ENCODE data around the gene CIZ1.

CIZ1 gene

GRCh38 chr9:128218518-128219389, 27.4 kb upstream of the CIZ1 start:
- peaks cover 10% of the 10 kb centered on the region for H3K4me1 Mint-ChIP-seq (ENCODE audit: low read depth)
- peaks cover 3% of the 10 kb centered on the region for H3K27me3 Mint-ChIP-seq (ENCODE audit: low read depth)
- H3K27ac Mint-ChIP-seq: peak overlapping the region; percentile 28
- no peaks in the 10 kb centered on the region for H3K36me3 Mint-ChIP-seq (ENCODE audit: low read depth)
- peak overlapping the region; percentile 84 for H3K4me3 Mint-ChIP-seq
- no peaks in the 10 kb centered on the region for H3K9me3 Mint-ChIP-seq
- DNase-seq (ENCODE audit: low spot score): peak; percentile 95

- Mint-ChIP-seq H3K27me3 (ENCODE audit: low read depth) (peaks cover 3% of the 10 kb centered on the region), H3K4me1 (ENCODE audit: low read depth) (peaks cover 10% of the 10 kb centered on the region), H3K4me3 (peak overlapping the region; percentile 84), H3K36me3 (ENCODE audit: low read depth) (no peaks in the 10 kb centered on the region), H3K27ac (peak overlapping the region; percentile 28), H3K9me3 (no peaks in the 10 kb centered on the region)
- no peak for DNase-seq (ENCODE audit: low spot score)
Measured at GRCh38 chr9:128218172-128218517, 26.8 kb upstream of the CIZ1 start.

- no peak overlapping the region for H3K4me3 Mint-ChIP-seq
- no peak overlapping the region for H3K27ac Mint-ChIP-seq
- H3K36me3 Mint-ChIP-seq (ENCODE audit: low read depth): no peaks in the 10 kb centered on the region
- DNase-seq (ENCODE audit: low spot score): no peak
- peaks cover 10% of the 10 kb centered on the region for H3K4me1 Mint-ChIP-seq (ENCODE audit: low read depth)
- peaks cover 10% of the 10 kb centered on the region for H3K27me3 Mint-ChIP-seq (ENCODE audit: low read depth)
- H3K9me3 Mint-ChIP-seq: no peaks in the 10 kb centered on the region
Measured at GRCh38 chr9:128216781-128217553, 25.6 kb upstream of the CIZ1 start.

- peaks cover 10% of the 10 kb centered on the region for H3K4me1 Mint-ChIP-seq (ENCODE audit: low read depth)
- no peak overlapping the region for H3K4me3 Mint-ChIP-seq
- no peak for DNase-seq (ENCODE audit: low spot score)
- H3K27me3 Mint-ChIP-seq (ENCODE audit: low read depth): peaks cover 20% of the 10 kb centered on the region
- no peaks in the 10 kb centered on the region for H3K36me3 Mint-ChIP-seq (ENCODE audit: low read depth)
- H3K27ac Mint-ChIP-seq: no peak overlapping the region
- no peaks in the 10 kb centered on the region for H3K9me3 Mint-ChIP-seq
Measured at GRCh38 chr9:128215491-128216409, 24.4 kb upstream of the CIZ1 start.

- Mint-ChIP-seq H3K4me1 (ENCODE audit: low read depth) (peaks cover 10% of the 10 kb centered on the region), H3K4me3 (no peak overlapping the region), H3K9me3 (no peaks in the 10 kb centered on the region), H3K36me3 (ENCODE audit: low read depth) (no peaks in the 10 kb centered on the region), H3K27ac (no peak overlapping the region), H3K27me3 (ENCODE audit: low read depth) (peaks cover 20% of the 10 kb centered on the region)
- DNase-seq (ENCODE audit: low spot score): no peak
Measured at GRCh38 chr9:128214571-128215490, 23.5 kb upstream of the CIZ1 start.

- H3K27ac Mint-ChIP-seq: no peak overlapping the region
- H3K27me3 Mint-ChIP-seq (ENCODE audit: low read depth): peaks cover 20% of the 10 kb centered on the region
- H3K4me3 Mint-ChIP-seq: no peak overlapping the region
- H3K4me1 Mint-ChIP-seq (ENCODE audit: low read depth): peaks cover 9% of the 10 kb centered on the region
- no peaks in the 10 kb centered on the region for H3K9me3 Mint-ChIP-seq
- no peak for DNase-seq (ENCODE audit: low spot score)
- H3K36me3 Mint-ChIP-seq (ENCODE audit: low read depth): no peaks in the 10 kb centered on the region
Measured at GRCh38 chr9:128213746-128214497, 22.6 kb upstream of the CIZ1 start.

- H3K36me3 Mint-ChIP-seq (ENCODE audit: low read depth): no peaks in the 10 kb centered on the region
- H3K4me3 Mint-ChIP-seq: no peak overlapping the region
- H3K27ac Mint-ChIP-seq: no peak overlapping the region
- no peaks in the 10 kb centered on the region for H3K4me1 Mint-ChIP-seq (ENCODE audit: low read depth)
- H3K27me3 Mint-ChIP-seq (ENCODE audit: low read depth): peaks cover 25% of the 10 kb centered on the region
- H3K9me3 Mint-ChIP-seq: no peaks in the 10 kb centered on the region
- no peak for DNase-seq (ENCODE audit: low spot score)
Measured at GRCh38 chr9:128211981-128212281, 20.6 kb upstream of the CIZ1 start.

- no peak for DNase-seq (ENCODE audit: low spot score)
- H3K4me1 Mint-ChIP-seq (ENCODE audit: low read depth): no peaks in the 10 kb centered on the region
- no peaks in the 10 kb centered on the region for H3K9me3 Mint-ChIP-seq
- no peaks in the 10 kb centered on the region for H3K36me3 Mint-ChIP-seq (ENCODE audit: low read depth)
- no peak overlapping the region for H3K4me3 Mint-ChIP-seq
- no peak overlapping the region for H3K27ac Mint-ChIP-seq
- H3K27me3 Mint-ChIP-seq (ENCODE audit: low read depth): peaks cover 30% of the 10 kb centered on the region
Measured at GRCh38 chr9:128211186-128211980, 20.0 kb upstream of the CIZ1 start.

- DNase-seq (ENCODE audit: low spot score): no peak
- H3K27ac Mint-ChIP-seq: no peak overlapping the region
- H3K36me3 Mint-ChIP-seq (ENCODE audit: low read depth): no peaks in the 10 kb centered on the region
- H3K4me3 Mint-ChIP-seq: no peak overlapping the region
- H3K4me1 Mint-ChIP-seq (ENCODE audit: low read depth): peaks cover 4% of the 10 kb centered on the region
- H3K27me3 Mint-ChIP-seq (ENCODE audit: low read depth): peaks cover 53% of the 10 kb centered on the region
- no peaks in the 10 kb centered on the region for H3K9me3 Mint-ChIP-seq
Measured at GRCh38 chr9:128208946-128209669, 17.7 kb upstream of the CIZ1 start.

GRCh38 chr9:128208386-128208785, 17.0 kb upstream of the CIZ1 start:
- no peak overlapping the region for H3K27ac Mint-ChIP-seq
- peaks cover 51% of the 10 kb centered on the region for H3K27me3 Mint-ChIP-seq (ENCODE audit: low read depth)
- H3K9me3 Mint-ChIP-seq: no peaks in the 10 kb centered on the region
- H3K36me3 Mint-ChIP-seq (ENCODE audit: low read depth): no peaks in the 10 kb centered on the region
- H3K4me1 Mint-ChIP-seq (ENCODE audit: low read depth): peaks cover 4% of the 10 kb centered on the region
- H3K4me3 Mint-ChIP-seq: no peak overlapping the region
- DNase-seq (ENCODE audit: low spot score): no peak

GRCh38 chr9:128206916-128207910, 15.8 kb upstream of the CIZ1 start:
- H3K27ac Mint-ChIP-seq: no peak overlapping the region
- peaks cover 11% of the 10 kb centered on the region for H3K4me1 Mint-ChIP-seq (ENCODE audit: low read depth)
- H3K27me3 Mint-ChIP-seq (ENCODE audit: low read depth): peaks cover 48% of the 10 kb centered on the region
- H3K4me3 Mint-ChIP-seq: no peak overlapping the region
- H3K9me3 Mint-ChIP-seq: no peaks in the 10 kb centered on the region
- H3K36me3 Mint-ChIP-seq (ENCODE audit: low read depth): no peaks in the 10 kb centered on the region
- DNase-seq (ENCODE audit: low spot score): no peak

All from T-helper 2 cell treated with Interferon-gamma antibody and Interleukin-4, amounts not matched to agents 5 μg/mL and 100 μg/mL, for 36 hours (primary cell).